Measurements from ENCODE around the gene MR1.

Gene MR1

DNA sequence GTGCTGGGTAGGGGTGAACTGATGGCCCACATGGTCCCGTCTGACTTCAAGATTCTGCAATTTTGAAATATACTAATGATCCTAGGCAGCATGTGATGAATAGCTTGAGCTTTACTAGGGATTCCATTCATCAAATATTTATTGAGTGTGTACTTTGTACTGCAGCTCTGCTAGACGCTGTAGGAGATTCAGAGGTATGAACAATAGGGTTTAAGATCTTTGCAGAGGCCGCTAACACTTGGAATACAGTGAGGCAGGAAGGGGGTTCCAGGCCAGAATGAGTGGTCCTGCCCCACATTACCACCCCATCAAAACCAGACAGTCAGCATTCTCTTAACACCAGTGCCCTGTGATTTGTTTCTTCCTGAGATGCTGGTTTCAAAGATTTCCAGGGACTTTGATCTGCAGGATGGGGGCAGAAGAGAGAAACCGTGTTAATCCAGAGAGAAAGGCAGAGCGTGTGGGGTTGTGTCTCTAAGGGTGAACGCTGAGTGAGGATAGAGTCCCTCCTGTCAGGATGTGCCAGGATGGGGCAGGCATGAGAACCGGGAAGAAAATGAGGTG lies 74.6 kb downstream of the MR1 start:
- DNase-seq (ENCODE audit: low read depth), result no peak

DNA sequence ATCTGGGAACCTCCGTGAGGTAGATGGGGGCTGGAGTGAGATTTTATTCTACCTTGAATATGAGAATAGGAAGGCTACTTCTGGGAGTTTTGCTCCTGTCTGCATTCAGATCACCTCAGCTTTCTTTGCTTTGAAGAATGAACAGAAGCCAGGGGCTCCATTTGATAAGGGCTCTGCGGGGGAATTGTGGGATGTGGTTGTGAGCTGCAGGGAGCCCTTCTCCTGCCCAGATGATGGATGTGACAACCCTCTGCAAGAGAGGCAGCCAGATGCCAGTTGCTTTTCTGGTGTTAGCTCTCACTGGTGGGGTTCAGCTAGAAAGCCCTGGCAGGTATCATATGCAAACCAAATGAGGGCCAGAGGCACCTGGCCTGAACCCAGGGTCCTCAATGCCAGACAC lies 76.2 kb downstream of the MR1 start:
- no peak for DNase-seq (ENCODE audit: low read depth)

All from iris pigment epithelial cell (primary cell).